Mammary epithelial cell (primary cell): ENCODE measurements around the gene TMX3.

Experiments
- CTCF ChIP-seq, 2 donors: IDR thresholded peaks in 1 of 2; conservative IDR thresholded peaks in 1 of 2; 2 replicates each; pipeline ENCODE4 v1.5.1; 2011 to 2012; ENCODE audit warnings: inconsistent platforms in 2 of 2, low read length in 2 of 2, mild to moderate bottlenecking in 2 of 2, control low read depth in 1 of 2, low read depth in 1 of 2; ENCODE audit not compliant: insufficient read depth in 1 of 2; ENCODE audit errors: extremely low read depth in 1 of 2
- EZH2 ChIP-seq: IDR thresholded peaks from 2 replicates; pipeline ENCODE4 v1.6.1; 2012; ENCODE audit warnings: low read length, inconsistent platforms, borderline replicate concordance

GRCh38 chr18:68722821-68723220 lies 7.9 kb upstream of the TMX3 start:
- no peak for TF ChIP-seq CTCF (conservative IDR thresholded peaks at IDR 0.05 in 1 of 2, IDR thresholded peaks at IDR 0.05 in 1 of 2; ENCODE audit: extremely low read depth in 1 of 2, insufficient read depth in 1 of 2, low read depth in 1 of 2, low read length in 2 of 2)
- no peak for TF ChIP-seq EZH2
